Measurements from ENCODE around the gene SUGP1. TPM values are rescaled to one million over a fixed set of nuclear protein-coding genes. Genes with fewer than 3 reads are reported as not detected.

The SUGP1 gene
- polyA plus RNA-seq, 3 donors = 50.3 to 56.4 (median 52.2) TPM

DNA sequence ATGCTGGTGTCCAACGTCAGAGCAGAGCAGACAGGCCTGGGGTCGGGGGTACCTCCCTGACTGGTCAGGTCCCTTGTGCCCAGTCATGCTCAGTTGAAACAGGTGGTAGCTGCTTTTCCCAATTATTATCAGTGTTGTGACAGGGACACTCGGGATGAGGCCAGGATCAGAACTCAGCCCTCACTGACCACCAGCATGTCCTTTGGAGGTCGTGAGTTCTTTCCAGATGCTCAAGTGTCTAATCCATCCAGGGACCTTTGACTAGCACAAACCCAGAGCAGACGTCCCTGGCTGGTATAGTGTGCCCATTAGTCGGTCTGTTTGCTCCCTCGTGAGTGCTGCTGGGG lies 22.7 kb upstream of the SUGP1 start:
- no peak for DNase-seq (ENCODE audit: low read depth in 3 of 3, low spot score in 2 of 3)

GRCh38 chr19:19342086-19343015 lies 22.0 kb upstream of the SUGP1 start:
- DNase-seq (ENCODE audit: low read depth in 3 of 3, low spot score in 2 of 3) = no peak

DNA sequence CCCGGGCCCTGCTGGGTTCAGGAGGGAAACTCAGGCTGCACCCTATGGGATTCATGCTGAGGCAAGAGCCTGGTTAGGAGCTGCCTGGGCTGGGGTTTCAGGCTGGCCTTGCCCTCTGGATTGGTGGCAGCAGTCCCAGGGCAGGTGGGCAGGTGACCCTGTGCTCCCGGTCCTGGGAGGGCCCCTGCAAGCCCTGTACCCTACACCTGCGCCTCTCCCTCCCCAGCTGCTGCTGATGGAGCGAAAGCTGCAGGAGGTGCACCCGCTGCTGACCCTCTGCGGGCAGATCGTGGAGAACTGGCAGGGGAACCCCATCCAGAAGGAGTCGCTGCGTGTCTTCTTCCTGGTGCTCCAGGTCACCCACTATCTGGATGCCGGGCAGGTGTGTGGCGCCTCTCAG lies 20.7 kb upstream of the SUGP1 start:
- no peak for DNase-seq (ENCODE audit: low read depth in 3 of 3, low spot score in 2 of 3)

DNA sequence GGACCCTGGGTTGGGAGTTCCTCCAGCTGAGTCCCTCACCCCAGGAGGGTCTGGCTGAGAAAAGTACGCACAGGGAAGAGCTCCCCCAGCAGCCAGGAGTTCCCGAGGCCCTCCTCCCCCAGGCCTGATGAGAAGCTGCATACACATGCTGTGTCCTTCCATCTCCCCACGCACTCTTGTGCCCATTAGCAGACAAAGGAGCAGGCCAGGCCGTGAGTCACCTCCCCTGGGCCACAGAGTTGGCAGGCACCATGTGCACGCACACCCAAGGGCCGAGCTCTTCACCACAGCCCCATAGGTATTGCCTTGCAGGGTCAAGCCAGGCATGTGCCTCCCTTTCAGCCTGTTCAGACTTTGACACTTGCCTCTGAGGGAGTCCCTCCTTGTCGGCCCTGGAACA lies 17.8 kb upstream of the SUGP1 start:
- DNase-seq (ENCODE audit: low read depth in 3 of 3, low spot score in 2 of 3) = no peak

GRCh38 chr19:19337120-19337519 lies 16.8 kb upstream of the SUGP1 start:
- DNase-seq (ENCODE audit: low read depth in 3 of 3, low spot score in 2 of 3) = no peak

DNA sequence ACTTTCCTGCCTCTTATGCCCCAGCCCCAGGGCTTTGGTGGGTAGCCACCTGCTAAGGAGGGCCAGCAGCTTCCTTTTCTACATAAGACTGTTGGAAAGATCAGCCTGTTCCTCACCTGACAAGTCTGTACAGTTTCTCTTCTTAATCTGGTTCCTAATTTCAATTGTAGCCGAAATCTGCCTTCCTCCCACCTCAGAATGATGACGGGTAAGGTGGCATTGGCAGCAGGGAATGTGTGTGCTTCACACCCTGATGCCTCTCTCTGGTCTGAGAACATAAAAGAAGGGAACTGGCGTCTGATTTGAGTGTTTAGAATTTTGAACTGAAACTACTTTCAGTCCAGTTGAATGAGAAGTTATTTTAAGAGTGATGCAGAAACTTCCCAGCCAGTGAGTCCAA lies 16.3 kb upstream of the SUGP1 start:
- DNase-seq (ENCODE audit: low read depth in 3 of 3, low spot score in 2 of 3) = no peak

GRCh38 chr19:19335408-19336158 lies 15.3 kb upstream of the SUGP1 start:
- no peak for DNase-seq (ENCODE audit: low read depth in 3 of 3, low spot score in 2 of 3)

- DNase-seq (ENCODE audit: low read depth in 3 of 3, low spot score in 2 of 3) = no peak
These were observed 14.7 kb upstream of the SUGP1 start for GRCh38 chr19:19334989-19335344.

- DNase-seq (ENCODE audit: low read depth in 3 of 3, low spot score in 2 of 3) = no peak
These were observed 14.0 kb upstream of the SUGP1 start for GRCh38 chr19:19334063-19334988.

- DNase-seq (ENCODE audit: low read depth in 3 of 3, low spot score in 2 of 3) = no peak
These were observed 8.8 kb upstream of the SUGP1 start for GRCh38 chr19:19329126-19329525.

- DNase-seq (ENCODE audit: low read depth in 3 of 3, low spot score in 2 of 3) = no peak
These were observed 7.4 kb upstream of the SUGP1 start for GRCh38 chr19:19327672-19328071.

GRCh38 chr19:19324059-19324770 lies 3.9 kb upstream of the SUGP1 start:
- DNase-seq (ENCODE audit: low read depth in 3 of 3, low spot score in 2 of 3) = no peak

DNA sequence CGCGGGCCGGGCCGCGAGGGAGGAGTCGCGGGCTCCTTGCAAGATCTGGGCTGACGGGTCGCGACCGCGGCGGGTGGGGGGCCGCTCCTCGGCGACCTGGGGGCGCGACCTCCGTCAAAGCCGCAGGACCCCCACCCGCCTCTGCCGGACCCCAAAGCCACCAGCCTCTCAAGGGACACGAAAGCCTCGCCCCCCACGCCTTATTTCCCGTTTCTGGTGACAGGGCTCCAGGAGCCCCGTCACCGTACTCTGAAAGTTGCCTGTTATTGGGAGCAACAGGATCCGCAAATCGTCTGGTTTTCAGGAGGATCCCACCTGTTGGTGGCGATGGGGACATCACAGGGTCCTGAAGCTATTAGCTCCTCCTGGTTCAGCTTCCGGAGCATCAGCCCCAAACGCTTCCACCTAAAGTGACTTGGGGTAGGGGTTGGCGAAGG lies 850 bp upstream of the SUGP1 start:
- DNase-seq (ENCODE audit: low read depth in 3 of 3, low spot score in 2 of 3) = no peak

DNA sequence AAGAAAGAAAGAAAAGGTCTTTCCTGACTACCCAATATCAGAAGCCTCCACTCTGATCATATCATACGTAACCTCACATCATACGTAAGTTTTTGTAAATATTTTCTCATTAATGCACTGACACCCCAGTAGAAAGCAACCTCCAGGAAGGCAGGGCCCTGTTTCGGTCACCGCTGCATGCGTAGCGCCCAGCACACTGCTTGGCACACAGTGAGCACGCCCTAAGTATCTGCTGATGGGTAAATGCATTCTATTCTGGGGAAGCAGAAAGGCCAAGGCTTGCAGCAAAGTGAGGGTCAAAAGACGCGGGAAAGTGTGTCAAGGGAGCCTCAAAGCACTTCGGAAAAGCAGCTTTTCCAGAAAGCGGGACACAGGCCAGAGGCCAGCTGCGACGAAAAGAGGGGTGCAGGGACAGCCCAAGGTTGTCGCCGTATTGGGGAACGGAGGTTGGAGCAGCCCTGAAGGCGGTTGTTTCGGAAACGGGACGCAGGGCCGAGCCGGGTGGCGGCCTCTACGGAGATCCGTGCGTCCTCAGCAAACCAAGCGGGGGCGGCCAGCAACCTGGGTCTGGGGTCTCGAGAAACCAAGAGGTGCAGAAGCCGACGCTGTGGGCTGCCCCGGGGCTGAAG lies 463 bp downstream of the SUGP1 start:
- no peak for DNase-seq (ENCODE audit: low read depth in 3 of 3, low spot score in 2 of 3)

DNA sequence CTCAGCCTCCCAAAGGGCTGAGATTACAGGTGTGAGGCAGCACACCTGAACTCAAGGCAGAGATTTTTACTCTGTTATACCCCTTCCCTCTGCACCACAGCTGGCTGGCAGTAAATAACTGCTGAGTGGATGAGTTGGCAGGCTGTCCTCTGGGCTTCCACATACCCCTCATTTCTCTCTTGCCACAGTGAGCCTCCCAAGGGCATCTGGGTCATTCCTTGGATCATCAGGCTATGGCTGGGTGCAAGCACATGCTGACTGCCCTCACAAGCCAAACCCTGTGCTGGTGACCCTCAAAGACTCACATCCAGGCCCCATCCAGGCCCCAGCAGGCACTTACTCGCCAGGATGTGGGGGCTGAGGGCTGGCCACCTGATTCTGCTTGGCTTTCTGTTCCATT lies 4.2 kb downstream of the SUGP1 start:
- DNase-seq (ENCODE audit: low read depth in 3 of 3, low spot score in 2 of 3) = no peak

- no peak for DNase-seq (ENCODE audit: low read depth in 3 of 3, low spot score in 2 of 3)
These were observed 4.9 kb downstream of the SUGP1 start for GRCh38 chr19:19315444-19315843.

DNA sequence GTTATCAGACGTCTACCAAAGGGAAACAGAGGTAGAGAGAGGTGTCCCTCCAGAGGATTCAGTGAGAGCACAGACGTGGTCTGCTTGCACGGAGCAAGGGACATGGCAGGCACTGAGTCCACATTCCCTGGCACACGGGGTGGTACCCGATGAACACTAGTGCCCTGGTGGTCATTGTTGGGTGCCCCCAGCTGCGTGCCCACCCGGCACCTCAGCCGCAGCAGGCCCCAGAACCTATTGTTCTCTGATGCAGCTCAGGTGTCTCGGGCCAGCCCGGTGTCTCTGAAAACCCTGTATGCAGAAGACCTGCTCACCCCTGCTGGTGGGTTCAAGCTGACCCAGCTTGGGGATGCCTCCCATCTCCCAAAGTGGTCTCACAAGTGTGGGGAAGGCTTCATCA lies 11.9 kb downstream of the SUGP1 start:
- DNase-seq (ENCODE audit: low read depth in 3 of 3, low spot score in 2 of 3) = no peak

DNA sequence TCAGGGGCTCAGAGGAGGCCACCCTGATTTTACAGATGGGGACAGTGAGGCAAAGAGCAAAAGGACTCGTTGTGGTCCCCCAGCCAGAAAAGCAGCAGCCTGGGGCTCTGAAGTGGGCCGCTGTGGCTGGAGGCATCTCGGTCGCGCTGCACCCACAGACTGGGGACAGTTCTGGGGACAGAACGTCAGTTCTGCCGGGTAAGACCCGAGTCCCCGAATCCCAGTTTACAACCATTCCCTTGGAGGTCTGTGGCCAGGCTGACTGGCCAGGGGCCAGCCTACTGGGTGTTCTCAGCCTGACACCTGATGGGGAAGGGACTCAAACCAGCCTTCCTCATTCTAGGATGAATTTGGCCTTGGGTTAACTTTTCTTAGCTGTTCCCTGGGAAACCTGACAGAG lies 14.1 kb downstream of the SUGP1 start:
- DNase-seq (ENCODE audit: low read depth in 3 of 3, low spot score in 2 of 3) = no peak

GRCh38 chr19:19305696-19306095 lies 14.6 kb downstream of the SUGP1 start:
- DNase-seq (ENCODE audit: low read depth in 3 of 3, low spot score in 2 of 3) = no peak

DNA sequence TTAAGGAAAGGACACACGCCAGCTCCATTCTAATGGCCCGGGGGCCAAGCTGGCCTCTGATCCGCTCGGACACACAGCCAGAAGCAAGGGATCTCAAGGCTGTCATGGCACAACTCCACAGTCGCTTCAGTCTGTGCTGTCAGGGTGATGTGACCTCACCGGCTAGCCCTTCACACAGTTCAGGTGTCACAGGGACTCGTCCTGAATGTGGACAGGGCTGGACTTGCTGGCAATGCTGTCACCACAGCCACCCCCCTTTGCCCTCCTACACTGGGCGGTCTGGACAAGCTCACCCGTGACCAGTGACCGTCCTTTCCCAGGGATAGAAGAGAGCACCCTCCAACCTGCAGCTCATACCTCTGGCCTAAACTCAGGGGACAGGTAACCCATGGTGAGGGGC lies 15.2 kb downstream of the SUGP1 start:
- DNase-seq (ENCODE audit: low read depth in 3 of 3, low spot score in 2 of 3) = no peak
